HuH-7 (cell line): ENCODE measurements around the gene CDH4.

Experiments used
- DNase-seq: peaks from one replicate; pipeline ENCODE4 v3.0.0; 2011; ENCODE audit warnings: low spot score

Gene CDH4

GRCh38 chr20:61301711-61302525 lies 49.9 kb downstream of the CDH4 start:
- DNase-seq, result no peak

DNA sequence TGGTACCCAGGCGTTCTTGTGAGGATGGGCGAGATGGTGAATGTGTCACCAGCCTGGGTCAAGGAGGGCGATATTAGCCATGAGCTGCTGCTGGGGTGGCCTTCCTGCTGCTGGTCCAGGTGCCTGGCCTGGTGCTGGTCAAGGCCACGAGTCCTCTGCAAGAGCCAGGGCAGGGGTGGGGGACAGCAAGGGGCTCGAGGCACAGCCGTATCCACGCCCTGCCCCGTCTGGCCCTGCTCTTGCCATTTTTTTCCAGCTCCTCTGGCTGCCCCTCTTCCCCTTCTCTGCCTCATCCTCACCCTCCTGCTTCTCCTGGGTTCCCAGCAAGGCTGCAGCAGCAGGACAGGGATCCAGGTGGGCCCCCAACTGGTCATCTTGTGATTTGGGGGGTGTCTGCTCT lies 51.2 kb downstream of the CDH4 start:
- DNase-seq, result no peak

GRCh38 chr20:61303675-61304074 lies 51.6 kb downstream of the CDH4 start:
- no peak for DNase-seq

DNA sequence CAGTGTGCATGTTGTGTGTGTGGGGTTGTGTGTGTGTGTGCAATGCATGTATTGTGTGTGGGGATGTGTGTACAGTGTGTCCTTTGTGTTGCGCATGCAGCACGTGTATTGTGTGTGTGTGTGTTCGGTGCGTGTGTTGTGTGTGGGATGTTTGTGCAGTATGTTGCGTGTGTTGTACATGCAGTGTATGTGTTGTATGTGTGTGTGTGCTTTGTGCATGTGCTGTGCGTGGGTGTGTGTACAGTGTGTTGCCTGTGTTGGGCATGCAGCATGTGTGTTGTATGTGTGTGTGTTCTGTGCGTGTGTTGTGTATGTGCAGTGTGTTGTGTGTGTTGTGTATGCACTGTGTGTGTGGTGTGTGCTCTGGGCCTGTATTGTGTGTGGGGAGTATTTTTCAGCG lies 52.7 kb downstream of the CDH4 start:
- no peak for DNase-seq

GRCh38 chr20:61306937-61307475 lies 54.9 kb downstream of the CDH4 start:
- DNase-seq, result no peak

DNA sequence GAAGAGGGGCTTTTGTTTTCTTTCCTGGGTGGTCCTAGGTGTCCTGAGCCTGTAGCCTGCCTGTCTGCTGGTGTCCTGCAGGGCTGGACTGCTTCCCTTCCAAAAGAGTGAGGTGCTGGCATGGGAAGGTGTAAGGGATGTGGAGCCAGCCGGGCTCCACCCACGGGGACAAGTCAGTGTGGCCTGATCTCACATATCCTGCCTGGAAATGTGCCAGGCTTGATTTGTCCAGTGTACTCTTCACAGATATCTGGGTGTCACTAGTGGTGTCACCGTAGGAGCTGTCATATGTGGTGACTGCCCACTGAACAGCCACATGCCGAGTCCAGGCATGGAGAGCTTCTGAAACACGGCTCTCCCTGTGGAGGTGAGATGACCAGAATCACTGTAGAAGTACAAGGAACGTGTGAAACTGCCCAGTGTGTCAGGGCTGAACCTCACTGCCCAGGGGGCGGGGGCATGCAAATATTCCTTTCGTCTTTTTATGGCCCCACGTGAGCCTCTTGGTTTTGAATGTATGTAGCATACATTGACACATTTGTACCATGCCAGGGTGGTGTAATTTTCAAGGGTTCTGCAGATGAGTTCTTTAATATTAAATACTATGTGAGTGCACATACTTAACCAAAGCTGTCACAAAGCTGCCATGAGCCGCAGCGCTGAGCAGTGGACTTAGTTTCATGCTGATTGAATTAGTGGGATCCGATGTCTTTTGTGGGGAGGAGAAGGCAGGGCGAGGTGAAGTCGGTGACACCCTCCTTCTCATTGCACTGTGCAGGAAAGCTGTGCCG lies 55.8 kb downstream of the CDH4 start:
- DNase-seq, result no peak

- no peak for DNase-seq
Measured at GRCh38 chr20:61308477-61308774, 56.4 kb downstream of the CDH4 start.

GRCh38 chr20:61310954-61311353 lies 58.9 kb downstream of the CDH4 start:
- DNase-seq, result no peak

DNA sequence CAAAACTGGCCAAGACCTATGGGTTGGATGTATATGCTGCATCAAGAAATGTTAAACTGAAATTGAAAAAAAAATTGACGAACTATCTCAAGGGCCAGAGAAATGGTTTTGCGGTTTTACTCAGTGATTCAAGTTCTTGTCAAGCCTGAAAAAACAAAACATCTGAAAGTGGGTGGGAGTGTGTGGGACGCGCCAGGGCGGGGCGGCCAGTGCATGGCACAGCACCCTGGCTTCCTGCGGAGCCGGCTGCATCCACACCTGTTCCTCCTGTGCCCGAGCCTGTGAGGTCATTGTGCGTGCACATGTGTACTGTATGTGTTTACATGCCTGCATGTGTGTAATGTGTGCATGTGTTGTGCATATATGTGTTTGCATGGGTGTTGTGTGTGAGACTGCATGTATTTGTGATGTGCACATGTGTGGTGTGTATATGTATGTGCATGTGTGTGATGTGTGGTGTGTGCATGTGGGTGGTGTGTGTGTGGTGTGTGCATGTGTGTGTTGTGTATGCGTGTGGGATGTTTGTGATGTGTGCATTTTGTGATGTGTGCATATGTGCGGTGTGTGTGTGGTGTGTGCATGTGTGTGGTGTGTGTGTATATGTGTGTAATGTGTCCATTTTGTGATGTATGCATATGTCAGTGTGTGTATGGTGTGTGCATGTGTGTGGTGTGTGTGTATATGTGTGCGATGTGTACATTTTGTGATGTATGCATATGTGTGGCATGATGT lies 59.8 kb downstream of the CDH4 start:
- no peak for DNase-seq

GRCh38 chr20:61312925-61313324 lies 60.9 kb downstream of the CDH4 start:
- DNase-seq, result no peak

DNA sequence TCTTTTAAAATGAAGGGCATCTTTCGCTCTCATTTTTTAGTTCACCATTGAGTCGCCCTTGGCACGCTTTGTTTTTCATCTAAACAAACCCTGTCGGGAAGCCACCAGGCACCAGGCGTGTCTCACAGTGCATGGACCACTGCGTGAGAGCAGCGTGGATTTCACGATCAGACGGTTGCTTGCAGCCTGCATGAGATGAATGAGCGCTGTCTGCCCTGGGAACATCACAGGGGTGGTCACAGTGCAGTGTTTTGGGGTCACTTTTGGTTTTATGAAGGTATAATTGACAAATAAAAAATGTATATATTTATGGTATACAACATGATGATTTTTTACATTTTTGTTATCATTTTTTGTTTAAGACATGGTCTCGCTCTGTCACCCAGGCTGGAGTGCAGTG lies 61.3 kb downstream of the CDH4 start:
- no peak for DNase-seq

DNA sequence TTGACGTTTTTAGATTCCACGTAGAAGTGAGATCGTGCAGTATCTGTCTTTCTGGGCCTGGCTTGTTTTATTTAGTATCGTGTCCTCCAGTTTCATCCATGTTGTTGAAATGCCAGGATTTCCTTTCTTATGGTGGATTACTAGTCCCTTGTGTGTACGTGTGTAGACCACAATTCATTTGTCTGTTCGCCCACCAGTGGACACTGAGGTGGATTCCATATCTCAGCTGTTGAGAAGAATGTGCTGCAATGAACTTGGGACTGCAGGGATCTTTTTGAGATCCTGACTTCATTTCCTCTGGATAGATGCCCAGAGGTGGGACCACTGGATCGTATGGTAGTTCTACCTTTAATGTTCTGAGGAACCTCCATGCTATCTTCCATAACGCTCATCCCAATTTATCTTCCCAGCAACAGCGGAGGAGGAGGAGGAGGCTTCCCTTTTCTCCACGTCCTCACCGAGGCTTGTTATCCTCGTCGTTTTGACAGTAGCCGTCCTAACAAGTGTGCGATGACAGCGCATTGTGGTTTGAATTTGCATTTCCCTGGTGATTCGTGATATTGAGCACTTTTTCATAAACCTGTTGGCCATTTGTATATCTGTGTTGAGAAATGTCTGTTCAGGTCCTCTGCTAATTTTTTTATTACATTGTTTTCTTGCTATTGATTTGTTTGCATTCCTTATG lies 62.4 kb downstream of the CDH4 start:
- no peak for DNase-seq

- DNase-seq, result no peak
Measured at GRCh38 chr20:61315319-61315718, 63.3 kb downstream of the CDH4 start.

- no peak for DNase-seq
Measured at GRCh38 chr20:61316346-61316745, 64.3 kb downstream of the CDH4 start.

DNA sequence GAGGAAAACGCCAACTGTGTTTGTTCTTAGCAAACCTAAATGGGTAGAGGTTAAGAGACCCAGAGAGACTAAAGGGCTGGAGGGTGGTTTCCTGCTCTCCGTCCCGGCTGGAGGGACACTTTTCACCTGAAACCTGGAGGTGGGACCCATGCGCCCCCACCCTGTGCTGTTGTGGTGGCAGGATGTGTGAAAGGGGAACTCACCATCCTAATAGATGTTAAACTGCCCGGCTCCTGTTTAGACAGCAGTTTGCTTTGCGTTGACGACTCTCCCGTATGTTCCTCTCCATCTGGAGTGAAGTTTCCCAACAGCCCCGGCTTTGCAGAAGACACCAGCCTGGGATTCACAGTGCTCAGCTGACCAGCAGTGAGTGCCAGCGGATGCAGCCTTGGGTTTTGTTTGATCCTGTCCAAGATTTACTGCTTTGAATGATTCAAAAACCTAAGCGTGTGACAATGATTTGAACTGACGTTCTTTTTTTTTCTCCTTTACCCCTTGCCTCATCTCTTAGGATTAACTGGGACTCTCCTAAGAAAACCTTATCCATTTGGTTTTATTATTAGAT lies 66.0 kb downstream of the CDH4 start:
- no peak for DNase-seq

GRCh38 chr20:61320691-61321425 lies 68.8 kb downstream of the CDH4 start:
- DNase-seq, result no peak

DNA sequence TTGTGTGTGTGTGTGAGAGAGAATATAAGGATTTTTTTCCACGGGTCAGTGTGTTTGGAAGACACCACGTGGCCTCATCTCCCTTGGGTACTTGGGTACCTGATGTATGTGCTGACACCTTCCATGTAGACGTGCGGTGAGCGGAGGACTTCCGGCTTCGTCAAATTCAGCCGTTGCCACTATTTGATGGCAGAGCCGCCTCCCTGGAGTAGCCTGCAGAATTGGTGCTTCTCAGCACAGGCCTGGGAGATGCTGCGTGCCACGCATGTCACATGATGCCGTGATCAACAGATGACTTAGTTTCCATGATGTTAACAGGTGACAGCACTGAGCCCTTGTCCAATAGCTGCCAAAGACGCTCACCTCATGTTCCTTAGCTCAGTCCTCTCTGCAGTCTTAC lies 69.4 kb downstream of the CDH4 start:
- no peak for DNase-seq

DNA sequence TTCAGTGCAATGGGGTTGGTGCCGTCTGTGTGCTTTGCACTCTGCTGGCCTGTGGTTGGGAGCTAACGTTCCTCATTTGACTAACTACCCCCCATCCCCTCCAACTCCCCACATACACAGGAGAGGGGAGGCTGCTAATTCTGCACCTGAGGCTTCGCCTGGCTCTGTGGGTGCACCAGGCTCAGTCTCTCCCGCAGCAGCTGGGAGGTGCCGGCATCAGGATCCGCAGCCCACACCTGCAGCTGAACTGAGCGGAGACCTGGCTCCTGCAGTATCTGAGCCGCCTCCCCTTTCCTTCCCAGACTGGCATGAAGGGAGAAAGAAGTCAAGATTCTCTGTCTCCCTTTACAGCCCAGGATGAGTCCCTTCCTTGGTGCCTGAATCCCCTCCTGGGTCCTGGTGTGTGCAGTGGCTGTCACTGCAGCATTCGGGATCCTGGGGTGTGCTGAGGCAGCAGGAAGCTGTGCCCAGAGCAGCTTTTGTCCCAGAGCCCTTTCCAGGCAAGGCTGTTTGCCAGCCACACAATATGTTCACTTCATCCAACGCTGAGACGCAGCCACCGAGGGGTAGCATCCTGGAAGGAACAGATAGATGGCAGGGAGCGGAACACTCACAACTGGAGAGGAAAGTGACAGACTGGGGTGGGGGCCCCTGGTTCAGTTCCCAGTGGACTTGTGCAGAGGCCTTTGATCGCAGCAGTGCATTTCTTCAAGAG lies 70.2 kb downstream of the CDH4 start:
- no peak for DNase-seq

GRCh38 chr20:61324906-61325305 lies 72.8 kb downstream of the CDH4 start:
- DNase-seq, result no peak

DNA sequence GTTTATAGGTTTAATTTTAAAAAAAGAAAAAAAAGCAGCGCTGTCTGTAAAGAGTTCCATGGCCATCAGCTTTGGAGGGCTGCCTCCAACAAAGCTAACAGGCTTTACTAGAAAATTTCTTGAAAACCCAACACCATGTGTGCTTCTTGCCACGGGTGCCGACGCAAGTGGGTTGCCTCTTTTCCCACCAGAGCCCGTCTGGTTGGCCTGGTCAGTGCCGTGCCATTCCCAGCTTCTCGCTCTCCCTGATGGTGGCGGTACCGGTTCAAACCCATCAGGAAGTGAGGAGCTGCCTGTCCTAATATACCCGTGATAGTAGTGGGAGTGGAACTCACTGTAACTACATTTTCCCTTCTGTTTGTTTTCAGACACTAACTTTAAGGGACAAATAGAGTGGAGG lies 73.7 kb downstream of the CDH4 start:
- no peak for DNase-seq
